ENCODE measurements around the gene SLCO4A1.

DNA sequence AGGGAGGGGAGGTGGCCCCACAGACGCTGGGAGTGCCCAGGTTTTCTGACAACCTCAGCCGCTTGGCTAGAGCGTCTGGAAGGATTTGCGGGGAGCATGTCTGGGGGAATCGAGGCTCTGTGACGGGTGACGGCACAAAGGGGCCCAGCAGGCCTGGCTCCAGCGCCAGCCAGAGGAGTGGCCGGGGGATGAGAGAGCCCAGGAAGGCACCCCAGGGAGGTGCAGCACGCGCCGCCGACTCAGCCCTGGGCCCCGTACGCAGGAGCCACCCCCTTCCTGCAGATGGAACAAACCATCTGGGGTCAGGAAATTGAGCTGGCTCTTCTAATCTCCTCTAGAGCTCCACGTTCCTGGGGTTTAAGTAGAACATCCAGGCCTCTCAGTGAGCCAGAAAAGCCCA lies 5.9 kb upstream of the SLCO4A1 start:
- TF ChIP-seq, protein P1, sequence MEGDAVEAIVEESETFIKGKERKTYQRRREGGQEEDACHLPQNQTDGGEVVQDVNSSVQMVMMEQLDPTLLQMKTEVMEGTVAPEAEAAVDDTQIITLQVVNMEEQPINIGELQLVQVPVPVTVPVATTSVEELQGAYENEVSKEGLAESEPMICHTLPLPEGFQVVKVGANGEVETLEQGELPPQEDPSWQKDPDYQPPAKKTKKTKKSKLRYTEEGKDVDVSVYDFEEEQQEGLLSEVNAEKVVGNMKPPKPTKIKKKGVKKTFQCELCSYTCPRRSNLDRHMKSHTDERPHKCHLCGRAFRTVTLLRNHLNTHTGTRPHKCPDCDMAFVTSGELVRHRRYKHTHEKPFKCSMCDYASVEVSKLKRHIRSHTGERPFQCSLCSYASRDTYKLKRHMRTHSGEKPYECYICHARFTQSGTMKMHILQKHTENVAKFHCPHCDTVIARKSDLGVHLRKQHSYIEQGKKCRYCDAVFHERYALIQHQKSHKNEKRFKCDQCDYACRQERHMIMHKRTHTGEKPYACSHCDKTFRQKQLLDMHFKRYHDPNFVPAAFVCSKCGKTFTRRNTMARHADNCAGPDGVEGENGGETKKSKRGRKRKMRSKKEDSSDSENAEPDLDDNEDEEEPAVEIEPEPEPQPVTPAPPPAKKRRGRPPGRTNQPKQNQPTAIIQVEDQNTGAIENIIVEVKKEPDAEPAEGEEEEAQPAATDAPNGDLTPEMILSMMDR (IDR thresholded peaks at IDR 0.05) = no peak
- no peak for TF ChIP-seq POLR2A (IDR thresholded peaks at IDR 0.05)

All from sigmoid colon (tissue), 3 donors.